GM23338 (cell line): ENCODE data around the gene CRKL. TPM values are rescaled to one million over a fixed set of nuclear protein-coding genes. Genes with fewer than 3 reads are reported as not detected.

Source experiments
- ATAC-seq: fragments of 200-7000 bp; cut with Tn5 transposase; 3 replicates; pipeline ENCODE4 v1.9.1; 2020
- DNase-seq: peaks from one replicate; pipeline ENCODE4 v3.0.0-alpha.2; 2015; ENCODE audit warnings: low spot score
- H2AFZ ChIP-seq: fragments of 200-600 bp; sonication (generic); 2 replicates; pipeline ENCODE4 v1.8.0; 2016; ENCODE audit warnings: antibody characterized with exemption, mild to moderate bottlenecking, moderate library complexity
- H3F3A ChIP-seq: fragments of 200-600 bp; sonication (generic); replicated peaks from 2 replicates; pipeline ENCODE4 v1.8.0; 2017; ENCODE audit warnings: antibody characterized with exemption, mixed run types, low read depth
- H3K27ac ChIP-seq: fragments of 200-600 bp; sonication (generic); 2 replicates; pipeline ENCODE4 v1.6.1; 2016; ENCODE audit warnings: low read depth
- H3K27me3 ChIP-seq: fragments of 200-600 bp; sonication (generic); 2 replicates; pipeline ENCODE4 v1.8.0; 2016; ENCODE audit warnings: mild to moderate bottlenecking, mixed run types, moderate library complexity; ENCODE audit not compliant: insufficient read depth
- H3K36me3 ChIP-seq: fragments of 200-600 bp; sonication (generic); 2 replicates; pipeline ENCODE4 v1.8.0; 2016; ENCODE audit warnings: mild to moderate bottlenecking; ENCODE audit not compliant: insufficient read depth
- H3K4me1 ChIP-seq: fragments of 200-600 bp; sonication (generic); 2 replicates; pipeline ENCODE4 v1.8.0; 2016; ENCODE audit warnings: mild to moderate bottlenecking, moderate library complexity; ENCODE audit not compliant: insufficient read depth
- H3K4me2 ChIP-seq: fragments of 200-600 bp; sonication (generic); 2 replicates; pipeline ENCODE4 v1.7.1; 2017; ENCODE audit warnings: mixed run types
- H3K4me3 ChIP-seq: fragments of 200-600 bp; sonication (generic); 2 replicates; pipeline ENCODE4 v1.6.1; 2016; ENCODE audit warnings: mixed run types
- H3K79me2 ChIP-seq: fragments of 200-600 bp; sonication (generic); replicated peaks from 2 replicates; pipeline ENCODE4 v1.8.0; 2017; ENCODE audit warnings: mild to moderate bottlenecking; ENCODE audit not compliant: insufficient read depth
- H3K9me2 ChIP-seq: fragments of 200-600 bp; sonication (generic); 2 replicates; pipeline ENCODE4 v1.8.0; 2017; ENCODE audit not compliant: insufficient read depth
- H4K20me1 ChIP-seq: fragments of 200-600 bp; sonication (generic); replicated peaks from 2 replicates; pipeline ENCODE4 v1.8.0; 2017; ENCODE audit warnings: mild to moderate bottlenecking; ENCODE audit not compliant: insufficient read depth
- H3K27ac Mint-ChIP-seq: 2 replicates; pipeline ENCODE4 v1.8.0; 2020; ENCODE audit warnings: inconsistent platforms, mild to moderate bottlenecking, moderate library complexity, mixed read lengths
- H3K27me3 Mint-ChIP-seq: 3 replicates; pipeline ENCODE4 v1.8.0; 2022; ENCODE audit warnings: low read depth, mild to moderate bottlenecking, moderate library complexity, mixed read lengths, inconsistent platforms; ENCODE audit not compliant: insufficient read depth, poor library complexity
- H3K36me3 Mint-ChIP-seq: 3 replicates; pipeline ENCODE4 v1.8.0; 2021; ENCODE audit warnings: low read depth, mild to moderate bottlenecking, inconsistent platforms, moderate library complexity, mixed read lengths
- H3K4me1 Mint-ChIP-seq: 3 replicates; pipeline ENCODE4 v1.8.0; 2020; ENCODE audit warnings: mild to moderate bottlenecking, inconsistent platforms, mixed read lengths
- H3K4me3 Mint-ChIP-seq: 3 replicates; pipeline ENCODE4 v1.8.0; 2021; ENCODE audit warnings: moderate library complexity, mild to moderate bottlenecking, inconsistent platforms, mixed read lengths
- H3K9me3 Mint-ChIP-seq: 3 replicates; pipeline ENCODE4 v1.8.0; 2020; ENCODE audit warnings: moderate library complexity, mild to moderate bottlenecking, inconsistent platforms, mixed read lengths
- CREB1 ChIP-seq: fragments of 250-450 bp; sonication (Bioruptor Pico); IDR thresholded peaks from 2 replicates; pipeline ENCODE4 v1.5.0; 2020; ENCODE audit warnings: low read depth, mild to moderate bottlenecking, moderate library complexity
- CTCF ChIP-seq, 2 experiments: fragments of 200-600 bp in 1 of 2; sonication (generic) in 1 of 2; conservative IDR thresholded peaks; 2 replicates each; pipeline versions ENCODE4 v1.5.1 to v1.6.1; 2016 to 2017; ENCODE audit warnings: antibody characterized with exemption in 2 of 2, low read depth in 2 of 2, mild to moderate bottlenecking in 2 of 2, moderate library complexity in 1 of 2
- EZH2 ChIP-seq: fragments of 200-600 bp; sonication (generic); IDR thresholded peaks from one replicate; pipeline ENCODE4 v1.8.0; 2017; ENCODE audit warnings: antibody characterized with exemption, mild to moderate bottlenecking, low read depth; ENCODE audit not compliant: unreplicated experiment
- EZH2phosphoT487 ChIP-seq: fragments of 200-600 bp; sonication (generic); IDR thresholded peaks from one replicate; pipeline ENCODE4 v1.8.1; 2018; ENCODE audit warnings: antibody characterized with exemption; ENCODE audit not compliant: unreplicated experiment
- JUNB ChIP-seq: IDR thresholded peaks from one replicate; pipeline ENCODE4 v1.6.1; 2016; ENCODE audit warnings: antibody characterized with exemption; ENCODE audit not compliant: unreplicated experiment
- POLR2AphosphoS5 ChIP-seq: IDR thresholded peaks from 2 replicates; pipeline ENCODE4 v1.6.1; 2016; ENCODE audit warnings: antibody characterized with exemption, low read depth
- long read RNA-seq: library from polyadenylated mRNA; unstranded; transcript quantifications from one replicate; pipeline ENCODE4 v2.0.0, GENCODE V29; 2020; ENCODE audit not compliant: unreplicated experiment
- polyA plus RNA-seq: library from polyadenylated mRNA; unstranded; fragments of >200 nt; fragmentation: Nextera tagmentation; extraction: Ambion mirVana; gene quantifications from 2 replicates; pipeline ENCODE4 v1.2.1, GENCODE V29; 2016
- total RNA-seq: library from RNA; depleted of rRNA; stranded (reverse); fragments of >200 nt; shearing (Covaris generic); gene quantifications from 2 replicates; pipeline ENCODE4 v1.2.3, GENCODE V29; 2014; rRNA removed
- TF ChIP-seq, protein P1 (sequence below): IDR thresholded peaks from 2 replicates; pipeline ENCODE4 v1.6.1; 2016; ENCODE audit warnings: antibody characterized with exemption

CRKL gene, protein sequence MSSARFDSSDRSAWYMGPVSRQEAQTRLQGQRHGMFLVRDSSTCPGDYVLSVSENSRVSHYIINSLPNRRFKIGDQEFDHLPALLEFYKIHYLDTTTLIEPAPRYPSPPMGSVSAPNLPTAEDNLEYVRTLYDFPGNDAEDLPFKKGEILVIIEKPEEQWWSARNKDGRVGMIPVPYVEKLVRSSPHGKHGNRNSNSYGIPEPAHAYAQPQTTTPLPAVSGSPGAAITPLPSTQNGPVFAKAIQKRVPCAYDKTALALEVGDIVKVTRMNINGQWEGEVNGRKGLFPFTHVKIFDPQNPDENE
- total RNA-seq, result 97.6 and 104 TPM in 2 replicates
- polyA plus RNA-seq, result 39.5 and 40.7 TPM in 2 replicates
- long read RNA-seq, full-length matches to known transcripts, result 1 of 8 reads
- long read RNA-seq, partial matches to known transcripts, result 0 of 8 reads
- long read RNA-seq, other reads (novel, unspliced or antisense), result 7 of 8 reads

GRCh38 chr22:20916916-20917810 lies at the start of gene CRKL:
Gene CRKL, plus strand, starts transcription at chr22:20917407. Its CDS starts 528 bp downstream, at chr22:20917935.
- peaks cover 21% of the 10 kb centered on the region for H3K36me3 Mint-ChIP-seq
- H3F3A ChIP-seq, result peaks cover 4% of the 10 kb centered on the region; the same call in 1 of the 2 replicates
- peak; percentile 97 for DNase-seq
- H2AFZ ChIP-seq, result peak within 1 kb of the TSS; percentile 100
- peak within 1 kb of the TSS; percentile 99 for H3K4me3 Mint-ChIP-seq
- no peaks in the 10 kb centered on the region for H3K27me3 ChIP-seq
- H3K36me3 ChIP-seq, result no peaks in the 10 kb centered on the region
- peak within 1 kb of the TSS; percentile 98 for H3K27ac Mint-ChIP-seq
- H3K4me1 Mint-ChIP-seq, result peaks cover 23% of the 10 kb centered on the region
- peaks cover 20% of the 10 kb centered on the region for H3K4me1 ChIP-seq
- peak; percentile 95 for ATAC-seq
- peak within 1 kb of the TSS; percentile 99 for H3K4me3 ChIP-seq
- TF ChIP-seq POLR2AphosphoS5 (peak; percentile 68), CREB1 (peak; percentile 87), EZH2phosphoT487 (no peak), CTCF (conservative IDR thresholded peaks at IDR 0.05; ENCODE audit: low read depth in 2 of 2) (peak; percentile 76 to 79)
- peaks cover 9% of the 10 kb centered on the region for H3K27me3 Mint-ChIP-seq
- H4K20me1 ChIP-seq, result peaks cover 41% of the 10 kb centered on the region
- no peaks in the 10 kb centered on the region for H3K9me3 Mint-ChIP-seq
- H3K79me2 ChIP-seq, result peaks cover 49% of the 10 kb centered on the region
- H3K27ac ChIP-seq, result peak within 1 kb of the TSS; percentile 98
- peak within 1 kb of the TSS; percentile 91 for H3K4me2 ChIP-seq
- no peaks in the 10 kb centered on the region for H3K9me2 ChIP-seq

DNA sequence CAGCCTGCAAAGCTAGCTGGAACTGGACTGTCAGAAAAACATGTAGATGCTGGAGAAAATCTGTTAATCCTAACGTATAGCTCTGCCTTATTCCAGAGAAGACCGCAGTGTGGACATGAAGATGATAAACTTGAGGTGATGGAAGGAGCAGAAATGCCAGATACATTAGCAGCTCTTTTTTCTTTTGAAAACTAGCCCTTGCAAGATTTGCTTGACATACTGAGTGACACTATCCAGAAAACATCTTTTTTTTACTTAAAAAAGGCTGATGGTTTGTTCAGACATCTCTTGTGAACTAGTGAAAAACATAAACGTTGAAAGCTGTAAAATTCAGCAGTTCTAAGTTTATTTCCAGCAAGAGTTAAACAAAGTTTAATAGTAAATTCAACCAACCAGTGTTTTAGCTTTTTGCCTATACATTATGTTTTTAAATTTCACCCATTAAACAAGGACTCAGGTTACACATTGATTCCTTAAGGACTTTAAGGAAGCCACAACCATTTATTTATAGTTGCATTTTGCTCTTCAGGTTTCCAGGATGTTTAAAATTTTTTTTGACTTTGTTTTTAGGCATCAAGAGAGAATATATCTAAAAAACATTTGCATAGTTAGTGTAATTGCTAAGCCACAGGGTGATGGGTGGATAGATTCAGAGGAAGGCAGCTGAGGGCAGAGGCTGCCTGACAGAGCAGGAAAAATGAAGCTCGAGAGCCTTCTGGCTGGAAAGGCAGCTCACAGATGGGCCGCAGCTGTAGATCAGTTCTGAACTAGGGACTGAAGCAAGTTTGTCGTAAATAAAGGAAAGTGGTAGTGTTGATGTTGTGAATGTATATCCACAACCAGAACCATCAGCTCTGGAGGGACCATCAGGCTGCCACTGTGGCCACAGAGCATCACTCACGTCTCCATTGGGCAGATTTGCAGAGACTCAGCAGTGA lies 48.9 kb upstream of the CRKL start:
- Mint-ChIP-seq H3K9me3 (no peaks in the 10 kb centered on the region), H3K4me1 (peaks cover 4% of the 10 kb centered on the region; the same call in 1 of the 3 replicates), H3K4me3 (no peak overlapping the region), H3K27me3 (peaks cover 6% of the 10 kb centered on the region), H3K27ac (no peak overlapping the region), H3K36me3 (peaks cover 2% of the 10 kb centered on the region)
- DNase-seq (no peak), ATAC-seq (no peak)
- no peaks in the 10 kb centered on the region for H3K9me2 ChIP-seq
- no peaks in the 10 kb centered on the region for H3K79me2 ChIP-seq
- H3K4me2 ChIP-seq, result no peak overlapping the region
- no peak overlapping the region for H2AFZ ChIP-seq
- H3K27me3 ChIP-seq, result no peaks in the 10 kb centered on the region
- no peaks in the 10 kb centered on the region for H3F3A ChIP-seq
- no peaks in the 10 kb centered on the region for H3K36me3 ChIP-seq
- no peak overlapping the region for H3K27ac ChIP-seq
- no peaks in the 10 kb centered on the region for H4K20me1 ChIP-seq
- no peak overlapping the region for H3K4me3 ChIP-seq
- no peaks in the 10 kb centered on the region for H3K4me1 ChIP-seq
- no peak for TF ChIP-seq CREB1
- TF ChIP-seq CTCF (conservative IDR thresholded peaks at IDR 0.05; ENCODE audit: low read depth in 2 of 2), result no peak
- TF ChIP-seq, protein P1, sequence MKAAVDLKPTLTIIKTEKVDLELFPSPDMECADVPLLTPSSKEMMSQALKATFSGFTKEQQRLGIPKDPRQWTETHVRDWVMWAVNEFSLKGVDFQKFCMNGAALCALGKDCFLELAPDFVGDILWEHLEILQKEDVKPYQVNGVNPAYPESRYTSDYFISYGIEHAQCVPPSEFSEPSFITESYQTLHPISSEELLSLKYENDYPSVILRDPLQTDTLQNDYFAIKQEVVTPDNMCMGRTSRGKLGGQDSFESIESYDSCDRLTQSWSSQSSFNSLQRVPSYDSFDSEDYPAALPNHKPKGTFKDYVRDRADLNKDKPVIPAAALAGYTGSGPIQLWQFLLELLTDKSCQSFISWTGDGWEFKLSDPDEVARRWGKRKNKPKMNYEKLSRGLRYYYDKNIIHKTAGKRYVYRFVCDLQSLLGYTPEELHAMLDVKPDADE, result no peak
- no peak for TF ChIP-seq EZH2
- no peak for TF ChIP-seq JUNB
